HPDE6-E6E7 (cell line): ENCODE measurements around the gene NTM.

Experiments
- DNase-seq: peaks from one replicate; pipeline ENCODE4 v3.0.0; 2011; ENCODE audit warnings: missing footprints; ENCODE audit errors: extremely low spot score

The NTM gene

DNA sequence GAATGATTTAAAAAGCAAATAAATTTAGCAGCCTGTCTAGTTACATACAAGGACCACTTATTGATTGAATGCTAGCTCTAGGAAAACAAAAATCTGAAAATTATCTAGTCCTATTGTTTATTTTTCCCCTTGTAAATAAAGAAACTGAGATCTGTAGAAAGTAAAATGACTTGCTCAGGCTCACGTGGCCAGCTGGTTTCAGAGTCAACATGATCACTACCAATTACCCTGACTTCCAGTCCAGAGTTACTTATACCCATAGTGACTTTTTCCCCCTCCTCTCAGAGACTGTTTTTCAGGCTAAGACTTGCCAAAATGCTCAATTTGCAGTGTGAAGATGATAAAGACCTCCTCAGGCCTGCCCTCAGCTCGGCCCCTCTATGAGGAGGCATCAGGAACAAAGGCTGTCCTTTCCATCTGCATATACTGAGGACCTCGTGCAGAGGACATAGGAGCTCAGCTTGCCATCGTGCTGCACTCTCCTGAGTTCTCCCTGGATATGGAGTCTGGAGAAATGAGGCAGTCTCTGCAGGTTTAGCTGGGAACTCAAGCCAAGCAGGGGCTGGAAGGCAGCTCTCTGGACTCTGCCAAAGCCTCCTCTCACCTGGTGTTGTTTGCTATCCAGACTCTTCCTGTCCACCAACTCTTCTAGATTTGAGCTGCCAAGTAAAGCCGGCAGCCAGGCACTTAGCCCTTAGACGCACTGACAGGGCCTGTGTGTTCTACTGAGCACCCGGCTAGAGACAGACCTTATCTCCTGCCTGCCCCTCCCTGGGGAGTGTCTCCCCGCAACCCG is 883.3 kb downstream of the NTM start:
- no peak for DNase-seq

DNA sequence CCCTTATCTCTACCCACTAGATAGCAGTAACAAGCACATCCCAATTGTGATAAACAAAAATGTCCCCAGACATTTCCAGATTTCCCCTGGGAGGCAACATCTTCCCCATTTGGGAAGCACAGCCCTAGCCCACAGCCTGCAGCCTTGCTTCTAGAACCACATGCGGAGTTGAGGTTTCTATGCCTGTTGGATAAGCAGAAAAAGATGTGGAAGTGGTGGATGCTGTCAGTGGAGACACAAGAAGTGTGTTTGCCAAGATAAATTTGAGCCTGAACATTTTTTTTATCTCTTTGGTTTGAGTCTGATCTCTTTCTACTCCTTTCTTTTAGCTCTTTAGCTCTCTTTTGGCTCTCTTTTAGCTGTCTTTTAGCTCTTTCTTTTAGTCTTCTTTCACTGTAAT is 884.5 kb downstream of the NTM start:
- no peak for DNase-seq

DNA sequence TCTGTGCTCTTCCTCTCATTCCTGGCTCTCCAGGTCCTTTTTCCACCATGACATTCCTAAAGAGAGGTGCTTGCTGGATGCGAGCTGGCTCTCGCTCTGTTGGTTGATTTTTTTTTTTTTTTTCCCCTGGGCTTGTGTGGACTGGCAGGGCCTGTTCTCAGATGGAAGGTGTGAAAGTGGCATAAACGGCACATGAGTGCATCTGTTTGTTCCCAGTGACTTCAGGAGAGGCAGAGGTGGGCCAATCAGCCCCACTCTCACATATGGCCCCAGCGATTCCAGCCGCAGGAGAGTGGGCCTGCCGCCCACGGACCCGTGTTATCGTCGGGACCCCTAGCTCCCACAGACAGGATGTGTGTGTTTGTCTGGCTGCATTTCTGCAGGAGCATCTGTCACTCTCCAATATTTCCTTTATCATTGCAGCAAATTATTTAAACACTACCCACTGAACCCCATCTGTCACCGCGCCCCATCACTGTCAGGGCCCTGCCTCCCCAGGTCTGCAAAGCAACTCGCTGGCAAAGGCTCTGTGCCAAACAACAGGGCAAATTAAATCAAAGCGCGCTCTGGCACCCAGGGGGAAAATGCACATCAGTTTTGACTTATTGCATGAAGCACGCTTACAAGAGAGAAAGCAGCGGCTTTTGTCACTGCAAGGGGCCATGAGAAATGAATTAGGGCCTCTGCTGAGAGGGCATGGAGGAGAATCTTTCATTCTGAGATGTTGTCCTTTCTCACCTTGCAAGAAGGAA is 886.3 kb downstream of the NTM start:
- no peak for DNase-seq

DNA sequence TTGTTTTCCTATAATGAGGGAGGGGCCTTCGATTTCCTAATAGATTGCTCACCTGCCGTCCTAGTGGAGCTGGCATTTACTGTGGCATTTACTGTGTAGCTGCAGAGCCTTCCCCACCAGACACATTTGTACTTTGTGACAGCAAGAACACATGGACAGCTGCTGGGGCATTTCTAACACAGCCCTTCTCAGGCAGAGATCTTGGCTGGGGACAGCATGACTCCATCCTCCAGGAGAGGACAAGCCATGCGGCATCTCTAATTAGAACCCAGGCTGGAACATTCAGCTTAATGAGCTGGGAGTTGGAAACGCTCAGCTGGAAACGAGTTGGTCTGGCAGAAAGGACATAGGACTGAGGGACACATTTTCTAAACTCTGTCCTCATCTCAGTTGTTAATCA is 887.5 kb downstream of the NTM start:
- no peak for DNase-seq

DNA sequence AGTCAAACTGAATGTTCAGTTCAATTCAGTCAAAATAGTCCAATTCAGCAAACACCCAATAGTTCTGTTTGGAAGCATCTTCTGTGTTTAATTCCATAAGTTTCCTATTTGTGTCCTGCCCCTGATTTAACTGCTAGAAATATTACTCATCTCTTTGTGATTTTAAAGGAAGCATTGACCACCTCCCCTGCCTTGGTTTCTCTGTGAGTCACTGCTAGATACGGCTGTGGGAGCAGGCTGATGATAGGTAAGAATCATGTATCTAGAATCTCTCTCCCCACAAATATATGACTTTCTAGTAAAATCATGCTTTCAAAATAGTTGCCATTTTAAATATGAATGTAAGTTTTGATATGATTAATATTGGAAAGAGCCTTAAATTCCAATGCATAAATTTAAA is 888.5 kb downstream of the NTM start:
- DNase-seq = no peak

DNA sequence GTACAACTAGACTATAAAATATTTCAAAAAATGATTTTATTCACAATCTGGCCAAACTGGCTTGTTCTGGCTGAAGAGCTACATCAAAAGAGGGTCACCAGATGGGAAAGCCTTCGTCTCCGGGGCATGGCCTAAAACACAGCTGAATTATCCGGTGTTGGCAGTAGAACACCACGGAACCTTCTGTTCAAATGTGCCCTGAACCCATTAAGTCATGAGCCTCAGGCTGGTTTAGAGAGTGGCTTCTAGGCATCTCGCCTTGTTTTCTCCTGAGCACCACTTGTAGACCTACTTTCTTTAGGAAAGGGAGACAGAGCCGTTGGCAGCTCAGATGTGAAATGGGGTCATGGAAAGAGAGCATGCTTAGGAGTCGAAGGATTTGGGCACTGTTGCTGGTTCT is 890.2 kb downstream of the NTM start:
- DNase-seq = no peak

DNA sequence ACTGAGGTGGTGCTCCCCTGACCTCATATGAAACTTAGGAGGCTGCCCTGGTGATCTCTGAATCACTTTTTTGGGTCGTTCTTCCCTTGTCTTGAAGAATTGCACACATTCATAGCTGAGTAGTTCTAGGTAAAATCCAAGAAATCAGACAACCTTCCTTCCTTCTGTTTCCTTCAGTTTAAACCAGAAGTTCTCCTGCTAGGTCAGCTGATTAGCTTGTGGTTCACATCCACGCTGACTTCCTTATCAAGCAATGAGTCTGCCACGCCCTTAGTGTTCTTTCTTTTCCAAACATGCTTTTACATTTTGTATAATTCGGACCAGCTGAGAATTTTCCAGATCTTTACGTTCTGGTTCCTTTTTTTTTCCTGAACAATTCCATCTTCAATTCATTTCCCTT is 892.8 kb downstream of the NTM start:
- no peak for DNase-seq

DNA sequence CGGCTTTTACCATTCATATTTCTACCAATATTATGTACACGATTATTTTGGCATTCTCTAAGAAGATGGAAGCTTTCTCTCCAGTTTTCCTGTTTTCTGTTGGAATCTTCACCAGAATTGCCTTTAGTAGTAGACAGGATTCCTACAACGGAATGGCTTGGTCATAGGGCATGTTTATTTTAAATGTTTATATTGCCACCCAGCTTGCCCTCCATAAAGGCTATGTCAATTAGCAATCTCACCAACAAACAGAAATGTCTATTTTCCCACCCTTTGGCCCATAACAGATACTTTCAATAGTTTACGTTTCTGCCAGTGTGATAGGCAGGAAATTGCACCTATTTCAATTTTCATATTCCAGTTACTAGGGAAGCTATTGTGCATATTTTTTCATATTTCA is 893.5 kb downstream of the NTM start:
- DNase-seq = no peak

DNA sequence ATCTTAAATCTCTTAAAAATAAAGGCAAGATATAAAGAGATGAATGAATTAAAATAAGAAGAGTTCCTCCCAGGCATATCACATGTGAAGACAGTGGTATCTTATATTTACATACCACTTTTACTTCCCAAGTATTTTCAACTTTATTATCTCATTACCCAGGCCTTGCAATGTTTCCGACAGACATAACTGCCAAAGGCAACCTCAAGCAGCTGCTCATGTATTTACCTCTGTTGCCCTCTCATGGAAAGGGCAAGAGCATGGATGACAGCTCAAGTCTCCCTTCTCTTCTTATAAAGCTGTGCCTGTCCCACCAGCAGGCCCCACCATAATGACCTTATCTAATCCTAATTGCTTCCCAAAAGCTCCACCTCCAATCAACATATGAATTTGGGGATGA is 894.2 kb downstream of the NTM start:
- no peak for DNase-seq

DNA sequence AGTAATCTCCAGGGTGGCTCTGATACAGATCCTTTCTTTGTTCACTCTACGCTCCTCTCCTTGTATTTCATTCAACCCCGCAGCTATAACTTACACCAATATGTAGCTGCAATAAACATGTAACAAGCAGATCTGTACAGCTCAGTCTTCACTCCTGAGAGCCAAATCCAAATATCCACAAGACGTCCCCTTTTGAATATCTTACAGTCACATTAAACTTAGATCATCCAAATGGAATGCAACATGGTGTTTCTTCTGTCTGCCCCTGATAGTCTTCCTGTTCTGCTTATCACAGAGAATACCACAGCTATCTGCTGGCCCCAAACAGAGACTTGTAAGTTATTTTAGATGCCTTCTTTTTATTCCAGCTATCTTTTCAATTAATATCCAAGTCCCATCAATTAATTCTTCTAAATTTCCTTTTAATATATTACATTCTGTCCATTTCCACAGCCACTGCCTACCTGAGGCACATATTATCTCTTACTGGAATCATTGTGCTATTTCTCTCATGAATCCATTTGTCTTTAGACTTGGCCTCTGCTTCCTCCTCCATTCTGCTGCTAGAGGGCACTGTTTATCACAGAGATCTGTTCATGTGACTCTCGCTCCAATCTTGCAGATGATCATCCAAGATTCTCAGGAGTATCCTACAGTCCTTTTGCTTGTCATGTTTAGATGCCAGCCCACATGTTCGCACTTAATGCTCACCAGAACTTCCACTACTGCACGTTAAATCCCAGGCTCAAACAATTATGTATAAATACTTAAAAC is 908.6 kb downstream of the NTM start:
- DNase-seq = no peak

DNA sequence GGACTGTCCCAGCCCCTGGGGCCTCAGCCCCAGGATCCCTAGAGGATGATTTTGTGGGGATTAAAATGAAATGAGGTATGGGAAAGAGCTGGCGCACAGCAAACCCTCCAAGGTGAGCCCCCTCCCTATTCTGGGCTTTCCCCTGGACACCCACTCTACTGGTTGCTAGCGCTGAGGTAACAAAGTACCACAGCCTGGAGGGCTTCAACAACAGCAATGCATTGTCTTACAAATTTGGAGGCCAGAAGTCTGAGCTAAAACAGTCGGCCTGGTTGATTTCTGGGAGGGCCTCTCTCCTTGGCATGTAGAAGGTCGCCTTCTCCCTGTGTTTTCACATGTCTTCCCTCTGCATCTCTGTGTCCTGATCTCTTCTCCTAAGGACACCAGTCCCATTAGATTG is 913.6 kb downstream of the NTM start:
- DNase-seq = no peak

DNA sequence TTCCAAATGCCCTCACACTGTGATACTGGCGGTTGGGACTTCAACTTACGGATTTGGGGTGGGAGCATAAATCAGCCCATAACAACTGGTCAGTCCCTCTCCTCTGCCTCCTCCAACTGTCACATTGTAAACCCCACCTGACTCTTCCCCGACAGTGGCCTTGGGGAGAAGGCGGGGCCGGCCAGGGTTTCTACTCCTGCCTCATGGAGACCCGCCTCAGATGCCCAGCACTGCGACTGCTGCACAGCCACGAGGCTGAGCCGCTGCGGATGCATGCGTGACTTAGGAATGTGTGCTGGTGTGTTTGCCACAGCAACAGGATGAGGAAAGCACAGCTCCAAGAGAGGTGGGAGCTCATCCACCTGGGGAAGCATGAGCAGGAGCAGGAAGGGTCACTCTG is 914.2 kb downstream of the NTM start:
- DNase-seq = no peak

DNA sequence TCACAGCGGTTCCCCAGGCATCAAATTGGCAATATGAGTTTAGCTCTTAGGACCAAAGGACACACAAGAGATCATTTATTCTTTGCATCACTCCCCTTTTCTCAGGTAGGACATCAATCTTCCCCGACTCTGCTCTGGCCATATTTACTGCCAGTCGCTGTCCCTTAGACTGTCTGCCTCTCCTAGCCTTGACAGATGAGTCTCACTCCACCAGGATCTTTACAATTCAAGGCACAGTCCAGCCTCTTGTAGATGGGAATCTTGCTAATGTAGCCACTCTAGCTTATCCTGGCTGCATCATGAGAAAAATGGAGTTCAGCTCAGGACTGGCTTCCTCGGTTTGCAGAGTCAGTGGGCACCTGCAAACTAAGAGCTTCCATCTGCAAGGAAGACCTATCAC is 915.2 kb downstream of the NTM start:
- DNase-seq = no peak

DNA sequence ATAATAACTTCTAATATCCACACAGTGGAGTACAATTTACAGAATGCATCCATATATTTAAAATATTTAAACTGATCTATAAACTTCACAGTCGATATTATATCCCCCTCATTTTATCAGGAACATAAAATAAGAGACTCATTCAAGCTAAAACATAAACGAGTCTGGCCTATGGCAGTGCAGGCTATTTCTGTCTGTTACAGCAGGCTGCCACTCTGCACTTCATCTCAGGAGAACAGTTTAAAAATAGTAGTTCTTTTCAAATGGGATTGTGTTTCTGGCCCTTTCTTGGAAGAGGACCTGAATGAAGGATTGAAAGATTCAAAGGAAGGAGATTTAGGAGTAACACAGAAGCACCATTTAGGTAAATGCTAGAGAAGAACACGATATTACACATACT is 915.7 kb downstream of the NTM start:
- DNase-seq = no peak

DNA sequence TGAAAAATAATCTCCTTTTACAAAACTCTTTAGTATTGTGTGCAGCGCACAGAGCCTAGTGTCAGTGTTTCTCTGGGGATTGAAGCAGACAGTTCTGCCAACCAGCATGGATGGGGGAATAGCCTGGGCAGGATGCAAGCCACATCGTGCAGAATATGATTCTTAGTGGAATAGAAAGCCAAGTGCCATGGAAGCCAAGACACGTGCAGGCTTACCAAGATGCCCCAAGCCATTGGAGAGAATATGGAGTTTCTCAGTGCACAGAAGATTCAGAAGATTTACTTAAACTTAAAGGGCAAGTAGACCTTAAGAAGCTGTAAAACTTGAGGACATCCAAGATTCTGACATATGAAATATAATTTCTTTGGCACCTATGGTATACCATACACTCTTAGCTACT is 917.6 kb downstream of the NTM start:
- DNase-seq = no peak

DNA sequence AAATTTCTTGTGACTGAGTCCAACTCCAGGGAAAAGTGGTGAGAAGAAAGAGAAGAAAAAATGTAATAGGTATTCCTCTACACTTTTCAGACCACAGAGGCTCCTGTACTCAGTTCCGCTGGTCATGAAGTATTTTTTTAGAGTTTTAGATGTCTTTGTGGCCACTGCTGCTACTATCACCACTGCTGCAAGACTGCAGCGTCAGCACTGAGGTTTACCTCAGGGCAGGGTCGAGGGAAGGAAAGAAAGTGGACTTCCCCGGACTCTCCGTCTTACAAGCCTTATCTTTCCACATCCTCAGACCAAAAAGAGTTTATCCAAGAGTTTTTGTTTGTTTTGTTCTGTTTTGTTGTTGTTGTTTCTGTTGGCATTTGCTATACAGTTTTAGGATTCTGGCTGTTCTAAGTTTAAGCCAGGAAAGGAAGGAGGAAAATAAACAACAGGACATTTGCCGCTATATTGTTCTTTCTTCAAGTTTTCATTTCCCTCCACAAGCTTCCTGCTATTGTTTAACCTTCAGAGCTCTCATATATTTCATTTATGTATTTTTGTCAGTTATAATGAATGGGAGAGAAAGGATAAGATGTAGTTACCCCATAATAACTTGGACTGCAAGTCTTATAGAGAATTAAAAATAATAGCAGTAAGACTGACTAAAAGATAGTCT is 919.3 kb downstream of the NTM start:
- no peak for DNase-seq

DNA sequence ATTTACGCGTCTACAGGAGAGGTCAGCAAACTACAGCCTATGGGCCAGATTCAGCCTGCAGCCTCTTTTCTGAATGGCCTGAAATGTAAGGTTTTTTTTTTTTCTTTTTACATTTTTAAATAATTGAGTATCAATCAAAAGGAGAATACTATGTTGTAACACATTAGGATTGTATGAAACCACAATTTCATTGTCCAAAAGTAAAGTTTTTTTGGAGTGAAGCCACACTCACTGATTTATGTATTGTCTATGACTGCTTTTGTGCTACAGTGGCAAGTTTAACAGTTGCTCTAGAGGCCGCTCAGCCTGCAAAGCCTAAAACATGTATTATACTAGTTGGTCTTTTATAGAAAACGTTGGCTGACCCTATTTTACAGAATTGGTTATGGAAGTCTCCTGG is 923.2 kb downstream of the NTM start:
- DNase-seq = no peak

DNA sequence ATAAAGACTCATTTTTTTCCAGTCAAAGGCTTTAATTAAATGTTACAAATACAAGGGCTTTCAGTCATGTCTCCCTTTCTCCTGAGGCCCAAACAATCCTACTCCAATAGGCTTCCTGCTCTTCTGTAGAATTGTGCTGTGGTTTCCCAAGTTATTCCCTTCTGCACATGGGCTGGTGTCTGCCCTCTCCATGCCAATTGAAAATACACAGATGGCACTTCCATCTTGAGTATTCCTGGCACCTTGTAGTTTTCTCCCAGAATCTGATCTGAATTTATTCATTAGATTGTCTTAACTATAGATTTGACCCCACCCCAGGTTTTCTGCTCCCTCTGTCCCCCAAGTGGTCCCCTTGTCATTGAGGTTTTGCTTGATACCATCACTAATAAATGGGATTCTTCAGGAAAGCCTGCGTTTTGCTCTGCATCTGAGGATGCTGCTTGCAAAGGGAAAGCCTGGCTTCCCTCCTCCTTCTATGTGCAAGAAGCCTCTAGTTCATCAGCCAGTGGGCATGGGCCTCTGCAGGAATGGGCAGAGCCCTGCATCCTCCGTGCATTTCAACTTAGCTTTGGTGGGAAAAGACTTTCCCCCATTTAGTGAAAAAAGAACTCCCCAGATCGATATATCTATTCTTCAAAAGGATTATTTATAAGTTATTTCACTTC is 926.7 kb downstream of the NTM start:
- no peak for DNase-seq

DNA sequence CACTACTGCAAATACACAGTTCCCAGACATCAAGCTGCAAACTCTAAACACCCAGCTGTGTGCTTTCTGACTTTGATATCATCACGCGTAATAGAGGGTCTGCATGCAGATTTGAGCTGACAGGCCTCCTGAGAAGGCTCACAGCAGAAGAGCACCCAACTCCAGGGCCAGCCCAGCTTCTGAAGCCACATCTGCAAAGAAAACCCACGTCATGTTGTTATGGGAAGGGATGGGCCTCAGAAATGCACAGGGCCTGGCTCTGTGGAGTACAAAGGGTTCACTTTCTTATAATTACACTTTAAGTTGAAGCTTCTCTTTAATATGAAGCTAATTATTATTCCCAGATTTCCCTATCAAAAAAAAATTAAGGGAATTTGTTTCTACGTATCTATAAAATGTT is 927.9 kb downstream of the NTM start:
- no peak for DNase-seq

DNA sequence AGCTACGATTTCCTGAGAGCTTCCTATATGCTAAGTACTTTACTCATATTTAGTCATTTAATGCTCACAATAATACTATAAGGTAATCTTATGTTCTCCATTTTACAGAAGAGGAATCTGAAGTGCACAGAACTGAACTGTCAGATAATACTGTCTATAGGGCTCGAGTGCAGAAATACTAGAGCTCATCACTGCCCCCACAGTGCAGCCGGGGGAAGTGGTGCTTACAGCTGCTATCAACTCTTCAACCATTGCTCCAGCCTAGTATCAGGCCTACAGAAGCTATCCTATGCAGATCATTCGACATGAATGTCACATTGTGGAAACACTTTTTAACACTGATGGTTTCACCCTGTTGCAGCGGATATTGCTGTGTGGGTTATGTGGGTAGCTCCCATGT is 929.9 kb downstream of the NTM start:
- DNase-seq = no peak

DNA sequence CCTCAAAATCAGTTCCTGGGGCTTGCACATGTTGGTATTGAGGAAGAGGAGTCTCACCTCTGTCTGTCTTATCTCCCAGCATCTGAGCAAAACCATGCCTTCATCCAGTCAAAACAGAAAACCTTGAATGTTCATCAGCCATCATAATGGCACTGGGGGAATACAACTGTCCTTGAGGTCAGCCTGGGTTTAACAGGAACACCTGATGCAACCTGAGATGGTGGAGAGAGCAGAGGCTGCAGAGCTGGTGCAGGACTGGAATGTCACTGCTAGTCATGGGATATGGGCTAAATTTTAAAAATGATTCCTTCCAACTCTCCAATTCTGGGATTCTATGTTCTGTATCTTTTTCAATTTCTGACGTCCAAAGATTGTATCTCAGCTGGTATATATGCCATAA is 931.0 kb downstream of the NTM start:
- DNase-seq = no peak

DNA sequence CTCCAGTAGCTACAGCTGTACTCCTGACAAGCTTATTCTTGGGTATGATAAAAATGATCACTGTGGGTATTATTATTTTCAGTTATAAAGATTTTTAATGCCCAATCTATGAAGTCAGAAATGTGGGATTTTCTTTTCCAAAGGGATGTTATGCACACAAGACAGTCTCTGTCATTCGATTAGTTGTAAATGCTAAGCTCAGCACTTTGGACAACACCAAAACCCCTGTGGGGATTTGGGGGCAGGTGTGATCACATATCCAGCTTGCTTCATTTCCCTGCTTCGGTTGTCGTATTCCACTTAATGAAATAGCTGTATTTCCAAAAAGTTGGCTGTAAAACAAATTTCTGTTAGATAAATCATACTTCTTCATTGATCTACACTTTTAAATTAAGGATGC is 931.5 kb downstream of the NTM start:
- no peak for DNase-seq
